Activated CD4-positive, alpha-beta T cell treated with anti-CD3 and anti-CD28 coated beads, Interleukin-2, amount 10 ng/mL, durations not matched to agents 7 days and 5 days (primary cell): ENCODE data around the gene LMF1. TPM values are rescaled to one million over a fixed set of nuclear protein-coding genes. Genes with fewer than 3 reads are reported as not detected.

ENCODE experiments used
- CTCF ChIA-PET: fragments of 350-600 bp; sonication (Branson Sonifier 250); formaldehyde crosslinking; loops from one replicate; lab custom pipeline; 2021; ENCODE audit warnings: antibody characterized with exemption; lab: Charles Lee
- POLR2A ChIA-PET: fragments of 350-600 bp; sonication (Branson Sonifier 250); formaldehyde crosslinking; loops from one replicate; lab custom pipeline; 2021; ENCODE audit warnings: antibody characterized with exemption; lab: Charles Lee
- DNase-seq: peaks from one replicate; pipeline ENCODE4 v3.0.0-alpha.2; 2020
- H3K27ac Mint-ChIP-seq: one replicate; pipeline ENCODE4 v1.8.0; 2021; ENCODE audit warnings: mild to moderate bottlenecking, moderate library complexity, mixed read lengths
- H3K27me3 Mint-ChIP-seq: one replicate; pipeline ENCODE4 v1.8.0; 2021; ENCODE audit warnings: mixed read lengths
- H3K36me3 Mint-ChIP-seq: one replicate; pipeline ENCODE4 v1.8.0; 2021; ENCODE audit warnings: low read depth, mixed read lengths
- H3K4me1 Mint-ChIP-seq: one replicate; pipeline ENCODE4 v1.8.0; 2021; ENCODE audit warnings: mixed read lengths
- H3K4me3 Mint-ChIP-seq: one replicate; pipeline ENCODE4 v1.8.0; 2021; ENCODE audit warnings: mild to moderate bottlenecking, moderate library complexity, mixed read lengths
- H3K9me3 Mint-ChIP-seq: one replicate; pipeline ENCODE4 v1.8.0; 2021; ENCODE audit warnings: mixed read lengths
- total RNA-seq, 2 experiments: library from RNA; stranded (reverse); gene quantifications; one replicate each; pipeline ENCODE4 v1.2.3, GENCODE V29; 2021

Gene LMF1
- total RNA-seq, 2 experiments from 2014 or later = 20.5 to 23.0 TPM

- no peaks in the 10 kb centered on the region for H3K36me3 Mint-ChIP-seq
- ChIA-PET POLR2A (no interaction called here), CTCF (no interaction called here)
- no peak overlapping the region for H3K4me3 Mint-ChIP-seq
- no peaks in the 10 kb centered on the region for H3K9me3 Mint-ChIP-seq
- H3K27ac Mint-ChIP-seq = peak overlapping the region; percentile 83
- H3K27me3 Mint-ChIP-seq = peaks cover 4% of the 10 kb centered on the region
- H3K4me1 Mint-ChIP-seq = peaks cover 14% of the 10 kb centered on the region
- DNase-seq = peak; percentile 52
These were observed 151.3 kb downstream of the LMF1 start for GRCh38 chr16:819336-820043.

GRCh38 chr16:818592-818991 lies 152.2 kb downstream of the LMF1 start:
- POLR2A ChIA-PET = no interaction called here
- CTCF ChIA-PET = no interaction called here
- Mint-ChIP-seq H3K27ac (no peak overlapping the region), H3K36me3 (no peaks in the 10 kb centered on the region), H3K9me3 (no peaks in the 10 kb centered on the region), H3K27me3 (peaks cover 8% of the 10 kb centered on the region), H3K4me3 (no peak overlapping the region), H3K4me1 (peaks cover 14% of the 10 kb centered on the region)
- DNase-seq = no peak

DNA sequence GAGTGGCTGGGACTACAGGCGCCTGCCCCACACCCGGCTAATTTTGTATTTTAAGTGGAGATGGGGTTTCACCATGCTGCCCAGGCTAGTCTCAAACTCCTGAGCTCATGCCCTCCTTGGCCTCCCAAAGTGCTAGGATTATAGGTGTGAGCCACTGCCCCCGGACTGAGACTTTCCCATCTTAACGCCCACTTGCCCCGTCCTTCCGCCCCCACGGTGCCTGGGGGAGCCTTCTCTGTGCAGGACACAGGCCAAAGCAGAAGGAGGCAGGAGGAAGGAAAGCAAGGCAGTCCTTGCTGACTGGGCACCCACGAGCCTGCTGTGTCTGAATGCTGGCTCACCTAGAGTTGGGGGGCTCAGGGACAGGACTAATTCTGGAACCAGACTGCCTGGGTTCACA lies 152.7 kb downstream of the LMF1 start:
- Mint-ChIP-seq H3K4me3 (no peak overlapping the region), H3K27me3 (peaks cover 8% of the 10 kb centered on the region), H3K4me1 (peaks cover 14% of the 10 kb centered on the region), H3K9me3 (no peaks in the 10 kb centered on the region), H3K36me3 (no peaks in the 10 kb centered on the region), H3K27ac (no peak overlapping the region)
- POLR2A ChIA-PET = no interaction called here
- no peak for DNase-seq
- CTCF ChIA-PET = no interaction called here

- ChIA-PET CTCF (no interaction called here), POLR2A (no interaction called here)
- Mint-ChIP-seq H3K36me3 (no peaks in the 10 kb centered on the region), H3K4me1 (peaks cover 15% of the 10 kb centered on the region), H3K27ac (no peak overlapping the region), H3K9me3 (no peaks in the 10 kb centered on the region), H3K4me3 (no peak overlapping the region), H3K27me3 (peaks cover 13% of the 10 kb centered on the region)
- no peak for DNase-seq
These were observed 153.5 kb downstream of the LMF1 start for GRCh38 chr16:817001-817906.

- POLR2A ChIA-PET = no interaction called here
- Mint-ChIP-seq H3K4me1 (peaks cover 15% of the 10 kb centered on the region), H3K27ac (no peak overlapping the region), H3K36me3 (no peaks in the 10 kb centered on the region), H3K27me3 (peaks cover 18% of the 10 kb centered on the region), H3K4me3 (no peak overlapping the region), H3K9me3 (no peaks in the 10 kb centered on the region)
- no peak for DNase-seq
- CTCF ChIA-PET = no interaction called here
These were observed 154.9 kb downstream of the LMF1 start for GRCh38 chr16:815861-816260.

- no peak overlapping the region for H3K27ac Mint-ChIP-seq
- H3K4me3 Mint-ChIP-seq = no peak overlapping the region
- H3K9me3 Mint-ChIP-seq = no peaks in the 10 kb centered on the region
- DNase-seq = no peak
- ChIA-PET CTCF (interaction anchor here (0.6 kb wide), 3 partner anchors 11 to 349 kb away, joined by 3 read pairs; no protein-coding TSS in a partner anchor), POLR2A (no interaction called here)
- no peaks in the 10 kb centered on the region for H3K36me3 Mint-ChIP-seq
- peaks cover 18% of the 10 kb centered on the region for H3K27me3 Mint-ChIP-seq
- H3K4me1 Mint-ChIP-seq = peaks cover 10% of the 10 kb centered on the region
These were observed 155.8 kb downstream of the LMF1 start for GRCh38 chr16:814974-815373.

DNA sequence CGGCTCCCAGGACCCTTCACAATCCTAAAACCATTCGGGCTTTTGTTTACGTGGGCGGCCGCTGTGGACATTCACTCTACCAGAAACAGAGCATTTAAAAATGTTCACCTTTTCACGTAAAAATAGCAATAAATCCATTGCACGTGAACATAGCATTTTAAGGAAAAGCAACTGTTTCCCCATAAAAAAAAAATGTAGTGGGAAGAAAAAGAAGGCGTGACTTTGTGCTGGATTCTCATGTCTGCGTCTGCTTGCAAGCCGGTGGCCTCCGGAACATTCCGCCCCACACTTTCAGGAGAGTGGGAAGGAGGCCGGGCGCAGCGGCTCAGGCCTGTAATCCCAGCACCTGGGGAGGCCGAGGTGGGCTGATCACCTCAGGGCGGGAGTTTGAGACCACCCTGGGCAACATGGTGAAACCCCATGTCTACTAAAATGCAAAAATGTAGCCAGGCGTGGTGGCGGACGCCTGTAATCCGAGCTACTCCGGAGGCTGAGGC lies 156.8 kb downstream of the LMF1 start:
- Mint-ChIP-seq H3K4me1 (peaks cover 5% of the 10 kb centered on the region), H3K27ac (no peak overlapping the region), H3K9me3 (no peaks in the 10 kb centered on the region), H3K27me3 (peaks cover 17% of the 10 kb centered on the region), H3K4me3 (no peak overlapping the region), H3K36me3 (no peaks in the 10 kb centered on the region)
- POLR2A ChIA-PET = no interaction called here
- no peak for DNase-seq
- CTCF ChIA-PET = no interaction called here

DNA sequence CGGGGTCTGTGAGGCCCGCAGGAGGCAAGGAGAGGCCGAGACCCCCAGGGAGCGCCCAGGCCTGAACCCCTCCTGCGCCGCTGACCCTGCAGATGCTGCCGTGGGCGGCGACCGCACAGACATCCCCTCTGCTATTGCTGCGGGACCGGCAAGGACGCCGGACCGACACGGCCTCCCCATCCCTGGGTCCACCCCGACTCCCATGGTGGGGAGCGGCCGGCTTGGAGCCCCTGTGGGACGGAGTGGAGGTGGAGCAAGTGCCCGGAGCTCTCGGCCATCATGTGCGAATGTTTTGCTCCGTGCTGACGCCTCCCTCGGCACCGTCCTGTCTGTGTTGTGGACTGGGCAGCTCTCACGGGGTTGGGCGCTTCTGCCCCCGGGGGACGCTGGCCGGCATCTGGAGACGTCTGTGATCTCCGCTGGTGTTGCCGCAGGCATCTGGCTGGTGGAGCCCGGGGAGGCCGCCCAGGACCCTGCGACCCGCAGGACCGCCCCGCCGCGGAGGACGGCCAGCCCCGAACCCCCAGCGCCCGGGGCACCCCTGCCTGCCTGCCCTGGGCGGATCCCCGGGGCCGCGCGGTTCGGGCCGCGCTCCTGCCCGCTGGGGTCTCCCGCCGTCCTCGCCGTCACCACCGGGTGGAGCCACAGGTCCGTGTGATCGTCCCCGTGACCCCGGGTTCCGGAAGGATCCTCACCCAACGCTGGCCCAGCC lies 157.4 kb downstream of the LMF1 start:
- peaks cover 17% of the 10 kb centered on the region for H3K27me3 Mint-ChIP-seq
- H3K36me3 Mint-ChIP-seq = no peaks in the 10 kb centered on the region
- no peaks in the 10 kb centered on the region for H3K9me3 Mint-ChIP-seq
- POLR2A ChIA-PET = no interaction called here
- H3K27ac Mint-ChIP-seq = no peak overlapping the region
- peaks cover 9% of the 10 kb centered on the region for H3K4me1 Mint-ChIP-seq
- no peak overlapping the region for H3K4me3 Mint-ChIP-seq
- CTCF ChIA-PET = no interaction called here
- DNase-seq = peak; percentile 39

DNA sequence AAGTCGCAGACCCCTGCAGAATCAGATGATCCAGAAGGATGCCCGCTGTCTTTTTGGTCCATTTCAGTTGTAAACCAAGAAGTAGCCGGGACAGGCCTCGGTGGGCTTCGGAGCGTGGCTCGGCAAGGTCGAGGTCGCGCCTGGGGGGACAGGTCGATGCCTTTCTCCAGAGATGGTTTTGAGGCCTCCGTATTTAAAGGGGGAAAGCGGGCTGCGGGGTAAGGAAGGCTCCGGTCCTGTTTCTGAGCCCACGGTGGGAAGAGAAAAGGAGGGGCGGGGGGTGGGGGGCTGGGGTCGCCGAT lies 162.7 kb downstream of the LMF1 start:
- peaks cover 11% of the 10 kb centered on the region for H3K27me3 Mint-ChIP-seq
- H3K27ac Mint-ChIP-seq = peak overlapping the region; percentile 96
- H3K4me3 Mint-ChIP-seq = peak overlapping the region; percentile 91
- H3K4me1 Mint-ChIP-seq = peaks cover 17% of the 10 kb centered on the region
- no peak for DNase-seq
- no peaks in the 10 kb centered on the region for H3K36me3 Mint-ChIP-seq
- no peaks in the 10 kb centered on the region for H3K9me3 Mint-ChIP-seq
- CTCF ChIA-PET = no interaction called here
- POLR2A ChIA-PET = no interaction called here

DNA sequence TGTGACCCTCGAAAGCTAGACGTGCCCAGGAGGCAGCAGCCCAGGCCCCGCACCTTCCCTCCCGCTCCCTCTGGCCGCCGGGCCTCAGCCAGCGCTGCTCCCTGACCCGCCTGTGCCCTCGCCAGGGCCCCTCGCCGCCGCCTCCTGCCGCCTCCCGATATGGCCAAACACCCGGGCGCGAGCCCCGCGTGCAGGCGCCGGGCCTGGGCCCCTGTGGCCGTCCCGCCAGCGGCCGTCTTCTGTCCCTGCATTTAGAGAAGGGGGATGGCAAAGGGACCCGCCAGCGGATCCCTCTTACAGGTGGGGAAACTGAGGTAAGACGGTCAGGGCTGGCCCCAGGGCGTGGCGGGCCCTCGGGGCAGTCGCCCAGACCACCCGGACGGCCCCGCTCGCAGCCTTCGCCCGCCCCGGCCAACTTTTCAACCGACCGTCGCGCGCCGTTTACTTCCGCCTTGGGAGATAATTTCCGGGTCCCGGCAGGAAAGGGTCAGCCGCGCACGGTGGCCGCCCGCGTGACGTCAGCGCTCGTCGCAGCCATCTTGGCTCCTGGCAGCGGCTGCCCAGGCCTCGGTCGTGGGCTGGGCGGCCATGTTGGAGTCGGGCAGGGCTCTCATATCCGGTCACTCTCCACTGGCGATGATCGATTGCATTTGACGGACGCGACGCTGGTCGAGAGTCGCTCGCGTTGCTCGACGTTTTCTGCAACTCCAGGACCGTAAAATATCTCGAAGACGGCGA lies 163.3 kb downstream of the LMF1 start:
- H3K27me3 Mint-ChIP-seq = peaks cover 7% of the 10 kb centered on the region
- CTCF ChIA-PET = interaction anchor here (0.7 to 0.9 kb wide), 2 partner anchors 12 to 286 kb away, joined by 4 to 6 read pairs; no protein-coding TSS in a partner anchor
- no peaks in the 10 kb centered on the region for H3K36me3 Mint-ChIP-seq
- peak overlapping the region; percentile 91 for H3K4me3 Mint-ChIP-seq
- POLR2A ChIA-PET = interaction anchor here (0.6 kb wide), 1 partner anchor 127 kb away, joined by 4 read pairs; the partner anchor contains the start of gene STUB1
- DNase-seq = peak; percentile 88
- H3K4me1 Mint-ChIP-seq = peaks cover 15% of the 10 kb centered on the region
- peak overlapping the region; percentile 96 for H3K27ac Mint-ChIP-seq
- H3K9me3 Mint-ChIP-seq = no peaks in the 10 kb centered on the region

DNA sequence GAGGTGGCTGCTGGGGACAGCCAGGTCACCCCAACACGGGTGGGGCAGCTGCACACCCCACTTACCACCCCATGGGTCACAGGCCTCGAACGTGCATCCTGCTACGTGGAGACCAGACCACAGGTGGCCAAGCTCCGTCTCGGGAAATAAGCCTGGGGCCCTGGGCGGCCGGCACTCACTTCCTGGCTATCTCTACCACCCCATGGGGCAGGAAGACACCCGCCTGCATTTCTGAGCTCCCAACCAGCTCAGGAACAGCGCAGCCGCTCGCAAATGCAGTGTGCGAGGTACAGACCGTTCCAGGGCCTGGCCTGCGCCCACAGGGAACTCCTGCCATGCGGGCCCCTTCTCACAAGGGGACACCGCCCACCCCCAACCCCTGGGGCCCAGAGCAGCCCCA lies 165.3 kb downstream of the LMF1 start:
- Mint-ChIP-seq H3K36me3 (no peaks in the 10 kb centered on the region), H3K4me3 (no peak overlapping the region), H3K27ac (no peak overlapping the region), H3K27me3 (peaks cover 2% of the 10 kb centered on the region), H3K4me1 (peaks cover 15% of the 10 kb centered on the region), H3K9me3 (no peaks in the 10 kb centered on the region)
- ChIA-PET CTCF (no interaction called here), POLR2A (no interaction called here)
- no peak for DNase-seq
